GM06990 (cell line): ENCODE results near the gene DNHD1.

Experiments used
- DNase-seq: peaks from one replicate; pipeline ENCODE4 v3.0.0-alpha.2; 2011; ENCODE audit not compliant: insufficient read length; ENCODE audit errors: extremely low read depth
- H3K27me3 ChIP-seq: replicated peaks from 2 replicates; pipeline ENCODE4 v1.6.0; 2011; ENCODE audit warnings: low read length; ENCODE audit not compliant: control insufficient read depth, insufficient read depth
- H3K36me3 ChIP-seq: 2 replicates; pipeline ENCODE4 v1.5.1; 2011; ENCODE audit warnings: low read length; ENCODE audit not compliant: control insufficient read depth, insufficient read depth
- H3K4me3 ChIP-seq: replicated peaks from 2 replicates; pipeline ENCODE4 v1.5.1; 2011; ENCODE audit warnings: low read depth, mild to moderate bottlenecking, control low read depth, low read length
- TF ChIP-seq, protein P1 (sequence below): IDR thresholded peaks from 2 replicates; pipeline ENCODE4 v1.5.1; 2011; ENCODE audit warnings: low read length, control low read depth, mild to moderate bottlenecking, inconsistent platforms; ENCODE audit not compliant: insufficient read depth, poor library complexity, severe bottlenecking

Gene DNHD1

GRCh38 chr11:6572215-6572614, 75.1 kb downstream of the DNHD1 start:
- H3K36me3 ChIP-seq = peaks cover 3% of the 10 kb centered on the region
- no peak for DNase-seq
- TF ChIP-seq, protein P1, sequence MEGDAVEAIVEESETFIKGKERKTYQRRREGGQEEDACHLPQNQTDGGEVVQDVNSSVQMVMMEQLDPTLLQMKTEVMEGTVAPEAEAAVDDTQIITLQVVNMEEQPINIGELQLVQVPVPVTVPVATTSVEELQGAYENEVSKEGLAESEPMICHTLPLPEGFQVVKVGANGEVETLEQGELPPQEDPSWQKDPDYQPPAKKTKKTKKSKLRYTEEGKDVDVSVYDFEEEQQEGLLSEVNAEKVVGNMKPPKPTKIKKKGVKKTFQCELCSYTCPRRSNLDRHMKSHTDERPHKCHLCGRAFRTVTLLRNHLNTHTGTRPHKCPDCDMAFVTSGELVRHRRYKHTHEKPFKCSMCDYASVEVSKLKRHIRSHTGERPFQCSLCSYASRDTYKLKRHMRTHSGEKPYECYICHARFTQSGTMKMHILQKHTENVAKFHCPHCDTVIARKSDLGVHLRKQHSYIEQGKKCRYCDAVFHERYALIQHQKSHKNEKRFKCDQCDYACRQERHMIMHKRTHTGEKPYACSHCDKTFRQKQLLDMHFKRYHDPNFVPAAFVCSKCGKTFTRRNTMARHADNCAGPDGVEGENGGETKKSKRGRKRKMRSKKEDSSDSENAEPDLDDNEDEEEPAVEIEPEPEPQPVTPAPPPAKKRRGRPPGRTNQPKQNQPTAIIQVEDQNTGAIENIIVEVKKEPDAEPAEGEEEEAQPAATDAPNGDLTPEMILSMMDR = no peak
- no peaks in the 10 kb centered on the region for H3K27me3 ChIP-seq
- no peak overlapping the region for H3K4me3 ChIP-seq

DNA sequence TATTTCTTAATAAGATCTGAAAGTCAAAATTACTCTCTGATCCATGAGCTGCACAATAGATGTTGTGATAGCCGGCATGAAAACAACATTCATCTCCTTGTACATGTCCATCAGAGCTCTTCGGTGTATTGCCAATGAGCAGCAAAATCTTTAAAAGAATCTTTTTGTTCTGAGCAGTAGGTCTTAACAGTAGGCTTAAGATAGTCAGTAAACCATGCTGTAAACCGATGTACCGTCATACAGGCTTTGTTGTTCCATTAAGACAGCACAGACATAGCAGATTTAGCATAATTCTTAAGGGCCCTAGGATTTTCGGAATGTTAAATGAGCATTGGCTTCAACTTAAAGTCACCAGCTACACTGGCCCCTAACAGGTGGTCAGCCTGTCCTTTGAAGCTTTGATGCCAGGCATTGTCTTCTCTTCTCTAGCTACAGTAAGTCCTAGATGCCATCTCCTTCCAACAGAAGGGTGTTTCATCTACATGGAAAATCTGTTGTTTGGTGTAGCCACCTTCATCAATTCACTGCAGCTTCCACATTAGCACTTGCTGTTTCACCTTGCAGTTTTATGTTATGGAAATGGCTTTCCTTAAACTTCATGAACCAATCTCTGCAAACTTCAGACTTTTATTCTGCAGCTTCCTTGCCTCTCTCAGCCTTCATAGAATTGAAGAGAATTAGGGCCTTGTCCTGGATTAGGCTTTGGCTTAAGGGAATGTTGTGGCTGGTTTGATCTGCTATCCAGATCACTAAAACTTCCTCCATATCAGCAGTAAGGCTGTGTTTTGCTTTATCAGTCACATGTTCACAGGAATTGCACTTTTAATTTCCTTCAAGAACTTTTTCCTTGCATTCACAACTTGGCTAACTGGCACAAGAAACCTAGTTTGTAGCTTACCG, 78.0 kb downstream of the DNHD1 start:
- Histone ChIP-seq H3K36me3 (no peaks in the 10 kb centered on the region; the same call in none of the 2 replicates), H3K4me3 (no peak overlapping the region), H3K27me3 (no peaks in the 10 kb centered on the region)
- no peak for DNase-seq
- TF ChIP-seq, protein P1 = no peak

DNA sequence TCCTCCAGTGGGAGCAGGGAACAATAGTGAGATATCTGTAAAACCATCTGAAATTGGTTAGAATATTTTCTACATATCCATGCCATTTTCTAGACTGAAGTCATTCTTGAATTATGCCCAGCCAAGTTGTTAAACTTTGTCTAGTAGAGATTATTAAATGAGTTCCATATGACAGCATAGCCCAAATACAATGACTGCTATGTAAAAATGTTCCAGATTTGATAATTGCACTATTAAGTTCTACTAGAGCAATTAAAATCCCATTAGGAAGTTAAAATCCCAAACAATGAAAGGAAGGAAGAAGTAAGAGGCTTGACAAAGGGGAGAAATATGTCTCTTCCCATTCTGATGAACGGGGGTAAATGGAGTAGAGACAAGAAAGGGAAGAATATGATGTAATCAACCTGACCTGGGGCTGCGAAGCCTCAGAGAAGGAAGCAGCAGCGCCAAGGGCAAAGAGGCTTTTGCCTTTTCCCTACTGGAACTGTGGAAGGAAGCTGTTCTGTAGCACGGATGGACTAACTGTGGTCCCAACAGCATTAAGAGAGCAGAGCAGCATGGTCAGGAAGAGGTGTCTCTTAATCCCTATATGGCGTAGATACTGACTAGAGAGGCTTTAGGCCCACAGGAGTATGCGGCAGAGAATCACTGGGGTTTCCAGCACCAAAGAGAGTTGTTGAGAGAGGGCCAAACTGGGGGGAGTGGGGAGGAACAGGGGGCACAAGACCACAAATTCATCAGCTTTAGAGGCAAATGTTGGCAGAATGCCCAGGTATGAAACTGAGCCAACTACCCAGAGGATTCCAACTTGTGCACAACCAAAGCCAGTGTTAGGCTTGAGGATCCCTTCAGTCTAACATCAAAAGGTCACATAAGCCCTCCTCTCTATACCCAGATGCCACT, 79.6 kb downstream of the DNHD1 start:
- TF ChIP-seq, protein P1 = no peak
- H3K4me3 ChIP-seq = no peak overlapping the region
- DNase-seq = no peak
- H3K27me3 ChIP-seq = no peaks in the 10 kb centered on the region
- H3K36me3 ChIP-seq = no peaks in the 10 kb centered on the region; the same call in none of the 2 replicates

DNA sequence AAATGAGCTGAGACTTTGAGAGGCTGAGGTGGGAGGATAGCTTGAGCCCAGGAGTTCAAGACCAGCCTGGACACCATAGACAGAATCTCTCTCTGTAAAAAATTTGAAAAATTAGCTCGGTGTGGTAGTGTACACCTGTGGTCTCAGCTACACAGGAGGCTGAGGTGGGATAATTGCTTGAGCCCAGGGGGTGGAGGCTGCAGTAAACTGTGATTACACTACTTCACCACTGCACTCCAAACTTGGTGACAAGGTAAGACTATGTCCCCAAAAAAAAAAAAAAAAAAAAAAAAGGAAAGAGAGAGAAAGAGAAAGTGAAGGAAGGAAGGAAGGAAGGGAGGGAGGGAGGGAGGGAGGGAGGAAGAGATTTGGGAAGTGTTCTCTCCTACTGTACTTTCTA, 81.1 kb downstream of the DNHD1 start:
- Histone ChIP-seq H3K36me3 (no peaks in the 10 kb centered on the region; the same call in 1 of the 2 replicates), H3K27me3 (no peaks in the 10 kb centered on the region), H3K4me3 (no peak overlapping the region)
- no peak for DNase-seq
- TF ChIP-seq, protein P1 = no peak

GRCh38 chr11:6579681-6580080, 82.6 kb downstream of the DNHD1 start:
- H3K27me3 ChIP-seq = no peaks in the 10 kb centered on the region
- no peaks in the 10 kb centered on the region; the same call in 1 of the 2 replicates for H3K36me3 ChIP-seq
- TF ChIP-seq, protein P1 = no peak
- H3K4me3 ChIP-seq = no peak overlapping the region
- DNase-seq = no peak
